ENCODE results near the gene LRRC15. TPM values are rescaled to one million over a fixed set of nuclear protein-coding genes. Genes with fewer than 3 reads are reported as not detected.

LRRC15 gene
- 1.4 TPM for total RNA-seq

GRCh38 chr3:194369522-194370279 is at the start of gene LRRC15:
Gene LRRC15 (minus strand): TSS chr3:194369743. CDS start chr3:194361043, 8,700 bp downstream.

GRCh38 chr3:194399166-194399565 is 29.6 kb upstream of the LRRC15 start, which contains the start of gene GP5:
Gene GP5 (minus strand): TSS chr3:194399266. CDS start chr3:194398282, 984 bp downstream.

GRCh38 chr3:194351080-194351672 is 18.4 kb downstream of the LRRC15 start, which contains the start of gene CPN2:
Gene CPN2 (minus strand): TSS chr3:194351328. CDS start chr3:194342702, 8,626 bp downstream.

Other genes with a start within 250 kb of the LRRC15 start
- gene HES1, start 233.6 kb downstream of the LRRC15 start, total RNA-seq = 211 TPM
- not detected for gene CPN2, start 18.4 kb downstream of the LRRC15 start, total RNA-seq
- gene GP5, start 29.5 kb upstream of the LRRC15 start, total RNA-seq = 1.1 TPM
- 151 TPM for gene ATP13A3, start 117.3 kb upstream of the LRRC15 start, total RNA-seq